Measurements from ENCODE around the gene VANGL2.

VANGL2 gene

DNA sequence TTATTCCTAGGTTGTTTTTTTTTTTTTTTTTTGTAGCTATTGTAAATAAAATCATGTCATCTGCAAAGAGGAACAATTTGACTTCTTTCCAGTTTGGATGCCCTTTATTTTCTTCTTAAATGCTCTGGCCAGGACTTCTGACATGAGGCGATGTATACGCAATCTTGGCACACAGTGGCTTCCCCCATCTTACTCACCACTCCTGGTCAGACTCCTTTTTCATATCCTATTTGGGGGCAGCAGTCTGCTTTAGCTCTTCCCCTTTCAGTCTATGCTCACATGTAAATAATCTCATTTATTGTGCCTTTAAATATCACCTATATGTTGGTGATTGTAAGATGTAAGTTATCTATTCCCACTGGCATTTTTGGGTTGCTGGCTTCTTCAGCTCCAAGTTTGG, 66.6 kb downstream of the VANGL2 start:
- Histone ChIP-seq H2BK5ac (ENCODE audit: low read length) (no peak overlapping the region), H3K9ac (ENCODE audit: low read depth, low read length, poor library complexity) (no peak overlapping the region), H2AK5ac (ENCODE audit: low read depth, low read length) (no peak overlapping the region), H3K4me2 (ENCODE audit: insufficient read depth, low read length, poor library complexity, severe bottlenecking) (no peak overlapping the region), H2BK12ac (ENCODE audit: low read length) (no peak overlapping the region), H3K4ac (ENCODE audit: low read length) (no peak overlapping the region), H3K27me3 (ENCODE audit: control insufficient read depth in 3 of 3, insufficient read depth in 3 of 3, low read depth in 1 of 3, low read length in 3 of 3) (peaks cover 0 to 6% (median 0%) of the 10 kb centered on the region in 3 experiments), H3K36me3 (replicated peaks in 1 of 2; ENCODE audit: control insufficient read depth in 2 of 2, insufficient read depth in 2 of 2, low read length in 2 of 2) (no peaks in the 10 kb centered on the region), H2BK15ac (ENCODE audit: low read length) (no peak overlapping the region), H4K91ac (ENCODE audit: low read depth, low read length, poor library complexity) (no peak overlapping the region), H3K4me3 (ENCODE audit: low read length in 2 of 2) (no peak overlapping the region), H3K27ac (replicated peaks; ENCODE audit: low read length) (no peak overlapping the region), H2AFZ (ENCODE audit: low read length) (no peak overlapping the region), H3K23ac (ENCODE audit: low read depth, low read length, poor library complexity) (no peak overlapping the region), H3K14ac (ENCODE audit: low read length) (no peak overlapping the region), H3K4me1 (ENCODE audit: control insufficient read depth in 2 of 2, insufficient read depth in 1 of 2, low read depth in 1 of 2, low read length in 2 of 2) (no peaks in the 10 kb centered on the region), H3K9me3 (replicated peaks in 1 of 2; ENCODE audit: control insufficient read depth in 2 of 2, insufficient read depth in 1 of 2, low read depth in 1 of 2, low read length in 2 of 2) (no peaks in the 10 kb centered on the region), H3K18ac (ENCODE audit: low read length) (no peak overlapping the region), H4K8ac (ENCODE audit: low read depth, low read length) (no peak overlapping the region), H2BK120ac (ENCODE audit: low read depth, low read length) (no peak overlapping the region), H3K79me1 (ENCODE audit: low read depth, low read length) (no peaks in the 10 kb centered on the region)
- no peak for DNase-seq (ENCODE audit: low spot score)
- WGBS, 2 donors (ENCODE audit: extremely low coverage in 2 of 2, insufficient read length in 2 of 2, insufficient replicate concordance in 1 of 2), result no CpG with 5 or more reads among the region's 2 CpGs

- H2BK5ac ChIP-seq (ENCODE audit: low read length), result no peak overlapping the region
- no peak overlapping the region for H2AK5ac ChIP-seq (ENCODE audit: low read depth, low read length)
Observed at GRCh38 chr1:160467576-160467975, 67.2 kb downstream of the VANGL2 start.

DNA sequence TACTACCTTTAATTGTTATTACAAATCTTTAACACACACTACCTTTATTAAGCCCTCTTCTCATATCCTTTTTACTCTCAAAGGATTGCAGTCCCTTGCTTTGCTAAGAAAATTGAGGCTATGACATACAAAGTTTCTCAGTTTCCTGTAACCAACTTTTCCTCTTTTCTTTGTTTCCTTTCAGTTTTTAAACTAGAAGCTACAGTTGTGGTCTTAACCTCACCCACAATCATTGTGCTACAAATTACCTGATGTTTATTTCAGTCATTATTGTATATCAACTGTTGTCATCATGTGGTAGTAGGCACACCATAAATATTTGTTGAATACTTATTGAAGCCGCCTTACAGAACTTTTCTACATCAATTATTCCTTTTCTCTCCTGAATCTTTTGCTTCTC, 70.9 kb downstream of the VANGL2 start:
- Histone ChIP-seq H4K91ac (ENCODE audit: low read depth, low read length, poor library complexity) (no peak overlapping the region), H3K4me2 (ENCODE audit: insufficient read depth, low read length, poor library complexity, severe bottlenecking) (no peak overlapping the region)
- no CpG with 5 or more reads among the region's 1 CpG for WGBS, 2 donors (ENCODE audit: extremely low coverage in 2 of 2, insufficient read length in 2 of 2, insufficient replicate concordance in 1 of 2)

More at GRCh38 chr1:160467576-160467975, 67.2 kb downstream of the VANGL2 start:
- H2AFZ ChIP-seq (ENCODE audit: low read length), result no peak overlapping the region
- H4K91ac ChIP-seq (ENCODE audit: low read depth, low read length, poor library complexity), result no peak overlapping the region
- H2BK12ac ChIP-seq (ENCODE audit: low read length), result no peak overlapping the region
- H3K79me1 ChIP-seq (ENCODE audit: low read depth, low read length), result no peaks in the 10 kb centered on the region
- H3K4me3 ChIP-seq (ENCODE audit: low read length in 2 of 2), result no peak overlapping the region
- no peak overlapping the region for H4K8ac ChIP-seq (ENCODE audit: low read depth, low read length)
- no peak overlapping the region for H3K18ac ChIP-seq (ENCODE audit: low read length)
- H2BK15ac ChIP-seq (ENCODE audit: low read length), result no peak overlapping the region
- no peak overlapping the region for H3K23ac ChIP-seq (ENCODE audit: low read depth, low read length, poor library complexity)
- DNase-seq (ENCODE audit: low spot score), result no peak
- H3K27ac ChIP-seq (replicated peaks; ENCODE audit: low read length), result no peak overlapping the region
- H3K9ac ChIP-seq (ENCODE audit: low read depth, low read length, poor library complexity), result no peak overlapping the region
- no peak overlapping the region for H2BK120ac ChIP-seq (ENCODE audit: low read depth, low read length)
- H3K9me3 ChIP-seq (replicated peaks in 1 of 2; ENCODE audit: control insufficient read depth in 2 of 2, insufficient read depth in 1 of 2, low read depth in 1 of 2, low read length in 2 of 2), result no peaks in the 10 kb centered on the region
- H3K4me1 ChIP-seq (ENCODE audit: control insufficient read depth in 2 of 2, insufficient read depth in 1 of 2, low read depth in 1 of 2, low read length in 2 of 2), result no peaks in the 10 kb centered on the region
- no peak overlapping the region for H3K14ac ChIP-seq (ENCODE audit: low read length)
- peaks cover 0 to 6% (median 0%) of the 10 kb centered on the region in 3 experiments for H3K27me3 ChIP-seq (ENCODE audit: control insufficient read depth in 3 of 3, insufficient read depth in 3 of 3, low read depth in 1 of 3, low read length in 3 of 3)
- H3K4ac ChIP-seq (ENCODE audit: low read length), result no peak overlapping the region
- H3K36me3 ChIP-seq (replicated peaks in 1 of 2; ENCODE audit: control insufficient read depth in 2 of 2, insufficient read depth in 2 of 2, low read length in 2 of 2), result no peaks in the 10 kb centered on the region
- no peak overlapping the region for H3K4me2 ChIP-seq (ENCODE audit: insufficient read depth, low read length, poor library complexity, severe bottlenecking)

DNA sequence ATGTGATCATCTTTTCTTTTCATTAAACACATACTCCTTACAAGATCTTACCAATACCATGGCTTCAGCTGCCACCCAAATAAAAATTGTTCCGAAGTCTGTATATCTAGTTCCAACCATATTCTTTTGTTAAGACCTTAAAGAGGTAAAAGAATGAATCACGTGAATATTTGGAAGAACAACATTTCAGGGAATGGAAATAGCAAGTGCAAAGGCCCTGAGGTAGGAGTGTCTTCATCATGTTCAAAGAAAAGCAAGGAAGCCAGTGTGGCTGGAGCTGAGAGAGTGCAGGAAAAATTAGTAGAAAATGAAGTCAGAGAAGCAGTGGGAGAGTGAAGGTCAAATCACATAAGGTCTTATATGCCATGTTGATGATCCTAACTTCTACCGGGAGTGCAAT, 71.7 kb downstream of the VANGL2 start:
- H2AFZ ChIP-seq (ENCODE audit: low read length), result no peak overlapping the region
- no peak overlapping the region for H2AK5ac ChIP-seq (ENCODE audit: low read depth, low read length)
- no peak overlapping the region for H2BK5ac ChIP-seq (ENCODE audit: low read length)
- H3K23ac ChIP-seq (ENCODE audit: low read depth, low read length, poor library complexity), result no peak overlapping the region
- H3K36me3 ChIP-seq (replicated peaks in 1 of 2; ENCODE audit: control insufficient read depth in 2 of 2, insufficient read depth in 2 of 2, low read length in 2 of 2), result no peaks in the 10 kb centered on the region
- H4K91ac ChIP-seq (ENCODE audit: low read depth, low read length, poor library complexity), result no peak overlapping the region
- no peak overlapping the region for H3K4me3 ChIP-seq (ENCODE audit: low read length in 2 of 2)
- no peak overlapping the region for H3K18ac ChIP-seq (ENCODE audit: low read length)
- WGBS, 2 donors (ENCODE audit: extremely low coverage in 2 of 2, insufficient read length in 2 of 2, insufficient replicate concordance in 1 of 2), result no CpG with 5 or more reads among the region's 3 CpGs
- H3K4ac ChIP-seq (ENCODE audit: low read length), result no peak overlapping the region
- H2BK12ac ChIP-seq (ENCODE audit: low read length), result no peak overlapping the region
- H3K27me3 ChIP-seq (ENCODE audit: control insufficient read depth in 3 of 3, insufficient read depth in 3 of 3, low read depth in 1 of 3, low read length in 3 of 3), result peaks cover 0 to 6% (median 0%) of the 10 kb centered on the region in 3 experiments
- no peak overlapping the region for H2BK15ac ChIP-seq (ENCODE audit: low read length)
- H3K79me1 ChIP-seq (ENCODE audit: low read depth, low read length), result no peaks in the 10 kb centered on the region
- no peak overlapping the region for H4K8ac ChIP-seq (ENCODE audit: low read depth, low read length)
- no peaks in the 10 kb centered on the region for H3K4me1 ChIP-seq (ENCODE audit: control insufficient read depth in 2 of 2, insufficient read depth in 1 of 2, low read depth in 1 of 2, low read length in 2 of 2)
- H3K14ac ChIP-seq (ENCODE audit: low read length), result no peak overlapping the region
- DNase-seq (ENCODE audit: low spot score), result no peak
- no peak overlapping the region for H3K27ac ChIP-seq (replicated peaks; ENCODE audit: low read length)
- H3K9ac ChIP-seq (ENCODE audit: low read depth, low read length, poor library complexity), result no peak overlapping the region
- H3K4me2 ChIP-seq (ENCODE audit: insufficient read depth, low read length, poor library complexity, severe bottlenecking), result no peak overlapping the region
- H3K9me3 ChIP-seq (replicated peaks in 1 of 2; ENCODE audit: control insufficient read depth in 2 of 2, insufficient read depth in 1 of 2, low read depth in 1 of 2, low read length in 2 of 2), result no peaks in the 10 kb centered on the region
- H2BK120ac ChIP-seq (ENCODE audit: low read depth, low read length), result no peak overlapping the region

More for the DNA sequence above, 70.9 kb downstream of the VANGL2 start:
- peaks cover 0 to 6% (median 0%) of the 10 kb centered on the region in 3 experiments for H3K27me3 ChIP-seq (ENCODE audit: control insufficient read depth in 3 of 3, insufficient read depth in 3 of 3, low read depth in 1 of 3, low read length in 3 of 3)
- H3K27ac ChIP-seq (replicated peaks; ENCODE audit: low read length), result no peak overlapping the region
- H2BK12ac ChIP-seq (ENCODE audit: low read length), result no peak overlapping the region
- H3K9ac ChIP-seq (ENCODE audit: low read depth, low read length, poor library complexity), result no peak overlapping the region
- no peak overlapping the region for H4K8ac ChIP-seq (ENCODE audit: low read depth, low read length)
- H2BK120ac ChIP-seq (ENCODE audit: low read depth, low read length), result no peak overlapping the region
- no peak overlapping the region for H3K4ac ChIP-seq (ENCODE audit: low read length)
- no peak overlapping the region for H3K23ac ChIP-seq (ENCODE audit: low read depth, low read length, poor library complexity)
- H3K36me3 ChIP-seq (replicated peaks in 1 of 2; ENCODE audit: control insufficient read depth in 2 of 2, insufficient read depth in 2 of 2, low read length in 2 of 2), result no peaks in the 10 kb centered on the region
- H3K4me1 ChIP-seq (ENCODE audit: control insufficient read depth in 2 of 2, insufficient read depth in 1 of 2, low read depth in 1 of 2, low read length in 2 of 2), result no peaks in the 10 kb centered on the region
- no peak overlapping the region for H2BK5ac ChIP-seq (ENCODE audit: low read length)
- DNase-seq (ENCODE audit: low spot score), result no peak
- no peak overlapping the region for H3K18ac ChIP-seq (ENCODE audit: low read length)
- H2BK15ac ChIP-seq (ENCODE audit: low read length), result no peak overlapping the region
- no peaks in the 10 kb centered on the region for H3K9me3 ChIP-seq (replicated peaks in 1 of 2; ENCODE audit: control insufficient read depth in 2 of 2, insufficient read depth in 1 of 2, low read depth in 1 of 2, low read length in 2 of 2)
- no peak overlapping the region for H3K4me3 ChIP-seq (ENCODE audit: low read length in 2 of 2)
- H2AFZ ChIP-seq (ENCODE audit: low read length), result no peak overlapping the region
- H3K79me1 ChIP-seq (ENCODE audit: low read depth, low read length), result no peaks in the 10 kb centered on the region
- H3K14ac ChIP-seq (ENCODE audit: low read length), result no peak overlapping the region
- H2AK5ac ChIP-seq (ENCODE audit: low read depth, low read length), result no peak overlapping the region
